ENCODE data around the gene BOLA1. TPM values are rescaled to one million over a fixed set of nuclear protein-coding genes. Genes with fewer than 3 reads are reported as not detected.

The BOLA1 gene
- total and polyA plus RNA-seq, 2 donors (not counting 3 experiments of a cell fraction or from before 2014, with no cell fraction given): 10.8 to 12.2 TPM

DNA sequence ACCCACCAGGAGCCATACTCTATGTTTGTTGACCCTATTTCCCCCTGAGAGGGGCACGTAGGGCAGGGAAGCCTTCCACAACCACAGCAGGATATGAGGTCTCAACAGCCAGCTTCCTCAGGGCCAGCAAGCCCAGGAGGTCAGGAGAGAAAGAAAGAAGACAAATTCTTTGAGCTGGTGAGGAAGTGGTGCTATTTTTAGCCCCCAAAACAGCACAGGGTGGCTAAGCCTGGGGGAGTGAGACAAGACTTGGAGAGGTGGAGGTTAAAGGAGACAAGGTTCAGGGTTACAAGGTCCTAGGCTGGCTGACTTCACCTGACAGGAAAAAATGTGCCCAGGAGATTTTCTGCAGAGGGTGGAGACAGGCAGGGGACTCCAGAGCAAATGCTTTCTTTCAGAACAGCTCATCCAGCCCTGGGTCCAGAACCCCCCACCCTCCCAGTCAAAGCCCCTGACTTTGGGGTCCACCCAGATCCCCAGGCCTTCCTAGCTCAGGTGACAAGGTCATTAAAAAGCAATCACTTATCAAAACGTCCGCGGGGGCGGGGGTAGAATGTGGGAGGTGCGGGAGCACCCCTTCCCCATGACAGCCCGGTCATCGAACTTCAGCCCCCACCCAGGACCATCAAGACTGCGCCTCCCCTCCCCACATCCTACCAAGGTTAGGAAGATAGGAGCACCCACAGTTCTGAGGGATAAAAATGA, 17.0 kb downstream of the BOLA1 start:
- Histone ChIP-seq H3K27me3 (ENCODE audit: control insufficient read depth in 2 of 2, insufficient read depth in 2 of 2, low read length in 2 of 2) (peaks cover 17 to 25% of the 10 kb centered on the region in 2 experiments), H3K36me3 (ENCODE audit: control insufficient read depth in 2 of 2, extremely low read depth in 1 of 2, insufficient read depth in 2 of 2, low read length in 2 of 2) (no peaks in the 10 kb centered on the region), H3K9me1 (replicated peaks; ENCODE audit: control insufficient read depth, extremely low read depth, insufficient read depth, low read length) (no peaks in the 10 kb centered on the region), H4K20me1 (replicated peaks; ENCODE audit: control insufficient read depth, extremely low read depth, insufficient read depth, low read length) (no peaks in the 10 kb centered on the region), H3K27ac (ENCODE audit: insufficient read depth, low read depth, low read length) (no peak overlapping the region), H3K9me3 (replicated peaks; ENCODE audit: control insufficient read depth, insufficient read depth, low read length) (no peaks in the 10 kb centered on the region), H3K9ac (replicated peaks; ENCODE audit: extremely low read depth, insufficient read depth, low read length) (no peak overlapping the region), H2AFZ (ENCODE audit: low read depth, low read length) (no peak overlapping the region), H3K4me3 (replicated peaks in 1 of 3; ENCODE audit: insufficient read depth in 1 of 3, low read depth in 1 of 3, low read length in 3 of 3) (no peak overlapping the region), H3K4me2 (ENCODE audit: insufficient read depth, low read length) (no peak overlapping the region), H3K79me2 (ENCODE audit: control insufficient read depth, insufficient read depth, low read length) (no peaks in the 10 kb centered on the region), H3K4me1 (ENCODE audit: control insufficient read depth, extremely low read depth, insufficient read depth, low read length) (peaks cover 3% of the 10 kb centered on the region)
- DNase-seq (ENCODE audit: low read depth, low spot score): no peak
- intact Hi-C loops (cut with micrococcal nuclease) (no loop called here), dilution Hi-C loops (cut with MboI; ENCODE audit: extremely low pct_ligation_motif_present, low sequenced_read_pairs) (no loop called here)
- FAIRE-seq: no peak
- POLR2A ChIA-PET: no interaction called here
- BruUV-seq (replicated peaks): no TSS peak
- CTCF ChIA-PET: interaction anchor here (1.5 kb wide), 1 partner anchor 270 kb away, joined by 4 read pairs; no protein-coding TSS in a partner anchor
- TF ChIP-seq FOS (IDR thresholded peaks at IDR 0.05; ENCODE audit: borderline replicate concordance, insufficient read depth, low read length) (no peak), EZH2 (IDR thresholded peaks at IDR 0.05; ENCODE audit: borderline replicate concordance, low read depth, low read length, severe bottlenecking) (no peak), MYC (IDR thresholded peaks at IDR 0.05; ENCODE audit: low read depth, low read length) (no peak), POLR2A (IDR thresholded peaks at IDR 0.05; ENCODE audit: low read depth, low read length) (no peak), JUN (IDR thresholded peaks at IDR 0.05; ENCODE audit: borderline replicate concordance, insufficient read depth, insufficient read length, low read depth) (no peak), GATA2 (IDR thresholded peaks at IDR 0.05; ENCODE audit: insufficient read depth, insufficient read length, low read depth, low read length) (no peak), POLR2AphosphoS5 (IDR thresholded peaks at IDR 0.05; ENCODE audit: insufficient read depth, low read depth, low read length) (no peak)
- TF ChIP-seq, protein P1, sequence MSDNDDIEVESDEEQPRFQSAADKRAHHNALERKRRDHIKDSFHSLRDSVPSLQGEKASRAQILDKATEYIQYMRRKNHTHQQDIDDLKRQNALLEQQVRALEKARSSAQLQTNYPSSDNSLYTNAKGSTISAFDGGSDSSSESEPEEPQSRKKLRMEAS (IDR thresholded peaks at IDR 0.05; ENCODE audit: insufficient read depth, insufficient read length): no peak
- TF ChIP-seq, protein P2, sequence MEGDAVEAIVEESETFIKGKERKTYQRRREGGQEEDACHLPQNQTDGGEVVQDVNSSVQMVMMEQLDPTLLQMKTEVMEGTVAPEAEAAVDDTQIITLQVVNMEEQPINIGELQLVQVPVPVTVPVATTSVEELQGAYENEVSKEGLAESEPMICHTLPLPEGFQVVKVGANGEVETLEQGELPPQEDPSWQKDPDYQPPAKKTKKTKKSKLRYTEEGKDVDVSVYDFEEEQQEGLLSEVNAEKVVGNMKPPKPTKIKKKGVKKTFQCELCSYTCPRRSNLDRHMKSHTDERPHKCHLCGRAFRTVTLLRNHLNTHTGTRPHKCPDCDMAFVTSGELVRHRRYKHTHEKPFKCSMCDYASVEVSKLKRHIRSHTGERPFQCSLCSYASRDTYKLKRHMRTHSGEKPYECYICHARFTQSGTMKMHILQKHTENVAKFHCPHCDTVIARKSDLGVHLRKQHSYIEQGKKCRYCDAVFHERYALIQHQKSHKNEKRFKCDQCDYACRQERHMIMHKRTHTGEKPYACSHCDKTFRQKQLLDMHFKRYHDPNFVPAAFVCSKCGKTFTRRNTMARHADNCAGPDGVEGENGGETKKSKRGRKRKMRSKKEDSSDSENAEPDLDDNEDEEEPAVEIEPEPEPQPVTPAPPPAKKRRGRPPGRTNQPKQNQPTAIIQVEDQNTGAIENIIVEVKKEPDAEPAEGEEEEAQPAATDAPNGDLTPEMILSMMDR (IDR thresholded peaks at IDR 0.05; ENCODE audit: extremely low read depth in 1 of 2, insufficient read depth in 1 of 2, low read depth in 1 of 2, low read length in 2 of 2): no peak

Measured in endothelial cell of umbilical vein (primary cell).